ENCODE results near the gene FAM163B.

DNA sequence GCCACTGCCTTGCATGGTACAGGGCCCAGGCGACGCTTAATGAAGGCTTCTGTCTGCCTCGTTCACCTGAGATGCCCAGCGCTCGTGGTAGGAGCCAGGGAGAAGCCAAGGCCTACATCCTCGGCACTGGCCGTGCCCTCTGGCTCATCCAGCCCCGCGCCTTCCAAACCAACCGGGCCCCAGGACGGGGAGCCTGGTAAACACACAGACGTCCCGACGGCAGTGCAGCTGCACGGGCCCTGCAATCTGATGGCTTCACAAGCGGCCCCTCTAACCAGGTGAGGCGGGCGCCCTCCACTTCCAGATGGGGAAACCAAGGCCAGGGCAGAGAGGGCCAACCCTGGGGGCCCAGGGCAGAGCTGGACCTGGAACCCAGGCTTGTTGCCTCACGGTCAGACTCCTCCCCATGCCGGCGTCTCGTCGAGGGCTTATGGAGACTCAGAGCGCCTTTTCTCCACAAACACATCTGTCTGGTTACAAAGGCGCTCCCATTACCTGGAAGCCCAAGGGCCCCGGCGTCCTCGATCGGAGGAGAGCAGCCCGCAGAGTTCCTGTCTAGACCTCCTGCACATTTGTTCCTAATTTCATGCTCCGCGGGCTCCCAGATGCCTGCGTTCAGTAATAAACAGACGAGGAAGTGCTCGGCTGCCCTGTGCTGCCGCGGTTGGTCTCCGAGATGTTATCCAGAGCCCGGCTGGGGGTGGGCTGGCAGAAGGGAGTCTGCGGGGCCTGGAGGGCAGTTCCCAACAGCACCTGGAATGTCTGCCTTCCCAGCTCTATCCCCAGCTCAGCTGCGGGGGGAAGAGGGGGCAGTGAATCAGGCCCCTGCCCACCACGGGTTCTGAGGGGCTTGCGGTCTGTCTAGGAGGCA, 23.5 kb downstream of the FAM163B start:
- no peak for TF ChIP-seq EZH2 (IDR thresholded peaks at IDR 0.05)
- TF ChIP-seq POLR2AphosphoS5 (IDR thresholded peaks at IDR 0.05; ENCODE audit: borderline replicate concordance, low read depth, low read length) = peak; percentile 37; the same call in 1 of the 2 replicates

Measured in SK-N-MC (cell line).